LNCAP (cell line): ENCODE measurements around the gene BOK.

Experiments
- TF ChIP-seq, protein P1 (sequence below): fragments of 450-650 bp; IDR thresholded peaks from 2 replicates; pipeline ENCODE4 v1.5.1; 2017; ENCODE audit warnings: mild to moderate bottlenecking

Gene BOK

GRCh38 chr2:241603686-241604085, 45.1 kb downstream of the BOK start:
- TF ChIP-seq, protein P1, sequence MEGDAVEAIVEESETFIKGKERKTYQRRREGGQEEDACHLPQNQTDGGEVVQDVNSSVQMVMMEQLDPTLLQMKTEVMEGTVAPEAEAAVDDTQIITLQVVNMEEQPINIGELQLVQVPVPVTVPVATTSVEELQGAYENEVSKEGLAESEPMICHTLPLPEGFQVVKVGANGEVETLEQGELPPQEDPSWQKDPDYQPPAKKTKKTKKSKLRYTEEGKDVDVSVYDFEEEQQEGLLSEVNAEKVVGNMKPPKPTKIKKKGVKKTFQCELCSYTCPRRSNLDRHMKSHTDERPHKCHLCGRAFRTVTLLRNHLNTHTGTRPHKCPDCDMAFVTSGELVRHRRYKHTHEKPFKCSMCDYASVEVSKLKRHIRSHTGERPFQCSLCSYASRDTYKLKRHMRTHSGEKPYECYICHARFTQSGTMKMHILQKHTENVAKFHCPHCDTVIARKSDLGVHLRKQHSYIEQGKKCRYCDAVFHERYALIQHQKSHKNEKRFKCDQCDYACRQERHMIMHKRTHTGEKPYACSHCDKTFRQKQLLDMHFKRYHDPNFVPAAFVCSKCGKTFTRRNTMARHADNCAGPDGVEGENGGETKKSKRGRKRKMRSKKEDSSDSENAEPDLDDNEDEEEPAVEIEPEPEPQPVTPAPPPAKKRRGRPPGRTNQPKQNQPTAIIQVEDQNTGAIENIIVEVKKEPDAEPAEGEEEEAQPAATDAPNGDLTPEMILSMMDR = no peak

DNA sequence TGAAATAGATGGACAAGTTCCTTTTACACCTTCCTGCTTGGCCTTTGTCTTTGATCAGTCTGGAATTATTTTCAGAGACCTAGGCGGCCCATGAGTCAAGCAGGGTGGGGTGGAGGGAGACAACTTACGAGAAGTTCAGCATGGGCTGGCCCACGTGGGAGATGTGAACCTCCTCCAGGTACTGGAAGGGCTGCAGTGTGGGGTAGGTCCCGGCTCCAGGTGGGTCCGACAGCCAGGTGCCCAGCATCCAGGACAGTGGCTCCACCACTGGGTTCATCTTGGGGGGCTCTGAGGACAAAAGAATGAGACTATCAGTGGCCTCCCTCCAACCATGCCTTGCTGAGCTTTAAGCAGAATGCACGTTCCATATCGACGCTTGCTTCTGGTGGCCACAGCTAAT, 47.6 kb downstream of the BOK start:
- TF ChIP-seq, protein P1 = no peak

DNA sequence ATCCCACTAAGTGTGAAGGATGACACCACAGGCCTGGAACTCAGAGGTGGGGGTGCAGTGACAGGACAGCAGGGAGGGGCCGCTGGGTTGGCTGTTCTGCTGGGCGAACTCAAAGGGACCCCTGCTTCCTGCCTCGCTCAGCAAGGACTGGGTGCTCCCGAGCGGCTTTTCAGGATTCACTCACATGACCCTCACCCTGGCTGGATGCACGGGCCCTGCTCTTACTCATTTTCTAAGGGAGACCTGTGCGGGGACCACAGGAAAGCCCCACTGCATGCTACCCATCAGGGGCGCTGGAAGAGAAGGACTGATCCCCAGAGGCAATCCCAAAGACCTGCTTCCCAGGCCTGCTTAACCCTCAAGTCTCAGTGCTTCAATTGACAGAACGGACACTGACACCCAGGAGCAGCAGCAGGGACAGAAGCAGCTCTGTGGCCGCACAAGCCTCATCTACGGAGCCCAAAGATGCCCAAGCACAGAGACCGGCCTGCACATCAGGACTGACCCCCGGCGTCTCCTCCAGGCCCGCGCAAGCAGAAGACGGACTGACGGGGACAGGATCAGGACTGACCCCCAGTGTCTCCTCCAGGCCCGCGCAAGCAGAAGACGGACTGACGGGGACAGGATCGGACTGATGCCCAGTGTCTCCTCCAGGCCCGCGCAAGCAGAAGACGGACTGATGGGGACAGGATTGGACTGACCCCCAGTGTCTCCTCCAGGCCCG, 48.8 kb downstream of the BOK start:
- TF ChIP-seq, protein P1 = no peak

DNA sequence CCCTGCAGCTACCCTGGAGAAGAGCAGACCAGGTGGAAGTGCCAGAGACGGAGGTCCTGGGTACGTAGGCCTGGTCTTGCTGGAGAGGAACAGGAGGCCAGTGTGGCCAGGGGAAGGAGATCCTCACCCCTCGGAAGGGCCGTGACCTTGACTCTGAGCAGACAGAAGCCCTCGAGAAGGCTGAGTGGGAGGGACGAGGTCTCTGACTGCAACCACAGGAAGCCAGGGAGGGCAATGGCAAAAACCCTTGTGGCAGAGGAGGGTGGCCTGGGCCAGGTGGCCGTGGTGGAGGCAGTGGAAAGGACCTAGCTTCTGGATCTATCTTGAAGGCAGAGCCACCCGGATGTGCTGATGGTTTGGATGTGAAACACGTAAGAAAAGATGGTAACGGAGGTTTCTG, 50.3 kb downstream of the BOK start:
- TF ChIP-seq, protein P1 = no peak

DNA sequence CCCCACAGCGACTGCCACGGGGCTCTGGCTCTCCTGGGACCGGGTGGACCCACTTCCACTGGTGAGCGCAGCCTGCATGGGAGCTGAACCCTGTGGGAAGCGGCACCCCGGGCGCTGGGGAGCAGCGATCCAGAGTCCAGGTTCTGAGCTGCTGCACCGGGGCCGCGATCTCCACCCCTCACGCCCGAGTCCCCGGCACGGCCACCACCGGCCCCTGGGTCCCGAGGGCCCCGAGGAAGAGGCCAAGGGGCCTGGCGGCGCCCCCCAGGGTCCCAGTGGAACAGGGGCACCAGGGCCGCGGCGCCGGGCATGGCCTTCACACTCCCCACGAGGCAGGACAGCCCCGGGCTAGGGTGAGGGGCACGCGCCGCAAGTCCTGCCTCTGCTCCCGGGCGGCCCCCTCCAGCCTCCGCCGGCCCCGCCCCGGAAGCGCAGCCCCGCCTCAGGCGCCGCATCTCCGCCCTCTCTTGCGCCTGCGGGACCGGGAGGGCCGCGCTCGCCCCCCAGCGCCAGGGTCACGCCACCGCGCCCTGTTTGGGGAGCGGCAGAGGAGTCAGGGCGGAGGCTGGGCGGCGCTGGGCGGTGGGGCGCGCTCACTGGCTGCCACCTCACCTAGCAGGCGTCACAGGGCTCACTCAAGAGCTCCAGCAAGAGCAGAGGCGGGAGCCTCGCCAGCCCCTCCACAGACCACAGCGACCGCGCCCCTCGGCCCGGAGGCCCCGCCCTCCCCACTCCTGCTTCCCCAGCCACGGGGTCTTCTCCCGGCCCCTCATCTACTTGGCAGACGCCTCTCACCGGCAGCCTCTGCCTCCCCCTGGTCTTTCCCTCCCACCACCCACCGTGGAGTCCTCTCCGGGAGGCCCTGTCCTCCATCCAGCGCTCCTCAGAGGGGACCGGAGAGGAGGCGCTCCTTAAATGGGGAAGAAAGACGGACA, 51.6 kb downstream of the BOK start:
- TF ChIP-seq, protein P1 = no peak

GRCh38 chr2:241611062-241611461, 52.5 kb downstream of the BOK start:
- TF ChIP-seq, protein P1 = no peak

DNA sequence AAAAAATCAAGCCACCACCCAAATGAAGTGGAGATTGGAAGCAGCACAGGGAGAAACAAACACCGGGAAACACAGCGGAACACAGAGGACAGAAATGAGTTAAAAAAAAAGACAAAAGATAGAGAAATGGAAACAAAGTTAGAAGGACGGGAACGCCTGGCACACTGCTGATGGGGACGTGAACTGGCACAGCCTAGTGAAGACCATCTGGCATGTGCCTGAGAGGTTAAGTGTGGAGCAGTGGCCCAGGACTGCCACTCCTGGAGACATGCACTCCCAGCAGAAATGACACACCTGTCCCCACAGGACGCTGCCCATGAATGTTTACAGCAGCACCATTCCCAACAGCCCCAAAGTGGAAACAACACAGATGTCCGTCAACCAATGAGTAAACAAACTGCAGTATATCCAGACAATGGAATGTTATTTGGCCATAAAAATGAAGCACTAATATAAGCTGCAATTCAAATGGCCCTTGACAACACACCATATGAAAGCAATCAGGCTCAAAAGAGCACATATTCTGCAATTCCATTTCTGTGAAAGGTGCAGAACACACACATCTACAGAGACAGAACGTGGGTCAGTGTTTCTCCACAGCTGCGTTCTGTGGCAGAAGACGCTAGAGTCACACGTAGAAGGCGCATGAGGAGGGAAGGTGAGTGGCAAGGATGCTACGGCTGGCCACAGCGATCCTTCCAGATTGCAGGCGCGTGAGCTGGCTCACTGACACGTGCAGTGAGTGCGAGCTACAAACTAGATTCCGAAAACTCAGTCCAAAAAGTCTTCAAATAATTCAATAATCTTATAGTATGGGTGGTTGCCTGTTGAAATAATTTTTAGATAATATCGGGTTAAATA, 53.8 kb downstream of the BOK start:
- TF ChIP-seq, protein P1 = no peak
